CD14-positive monocyte (primary cell): ENCODE results near the gene DYRK1A. TPM values are rescaled to one million over a fixed set of nuclear protein-coding genes. Genes with fewer than 3 reads are reported as not detected.

Experiments used
- DNase-seq, 3 donors: peaks; one replicate each; pipeline ENCODE4 v3.0.0-alpha.2; 2011 to 2022
- H2AFZ ChIP-seq: 2 replicates; pipeline ENCODE4 v1.6.0; 2012; ENCODE audit warnings: mild to moderate bottlenecking, low read depth, low read length, inconsistent platforms; ENCODE audit not compliant: insufficient read depth, poor library complexity, severe bottlenecking
- H3K27ac ChIP-seq, 2 donors: 1 replicate in 1 of 2; 2 replicates in 1 of 2; pipeline ENCODE4 v1.5.1; 2012 to 2013; ENCODE audit warnings: low read length in 2 of 2, control low read depth in 1 of 2, inconsistent platforms in 1 of 2, low read depth in 1 of 2, mild to moderate bottlenecking in 1 of 2
- H3K27me3 ChIP-seq, 2 donors: one replicate each; pipeline versions ENCODE4 v1.6.0 to v1.6.1; 2011 to 2013; ENCODE audit warnings: low read length in 2 of 2; ENCODE audit not compliant: control insufficient read depth in 2 of 2, insufficient read depth in 2 of 2
- H3K36me3 ChIP-seq, 2 donors: replicated peaks in 1 of 2; 1 replicate in 1 of 2; 2 replicates in 1 of 2; pipeline versions ENCODE4 v1.5.1 to v1.6.1; 2012 to 2013; ENCODE audit warnings: low read length in 2 of 2, control low read depth in 1 of 2, inconsistent platforms in 1 of 2, mild to moderate bottlenecking in 1 of 2; ENCODE audit not compliant: insufficient read depth in 2 of 2, control insufficient read depth in 1 of 2
- H3K4me1 ChIP-seq, 2 donors: 1 replicate in 1 of 2; 2 replicates in 1 of 2; pipeline versions ENCODE4 v1.5.1 to v1.6.1; 2012 to 2013; ENCODE audit warnings: low read length in 2 of 2, control low read depth in 1 of 2, inconsistent platforms in 1 of 2, mild to moderate bottlenecking in 1 of 2, moderate library complexity in 1 of 2; ENCODE audit not compliant: insufficient read depth in 2 of 2, control insufficient read depth in 1 of 2
- H3K4me2 ChIP-seq: replicated peaks from 2 replicates; pipeline ENCODE3; 2012; ENCODE audit warnings: low read length, moderate library complexity, mild to moderate bottlenecking; ENCODE audit not compliant: poor library complexity, severe bottlenecking; ENCODE audit errors: extremely low read depth
- H3K4me3 ChIP-seq, 3 experiments: fragments of 200-600 bp in 1 of 3; sonication (generic) in 1 of 3; replicated peaks in 1 of 3; 1 replicate in 2 of 3; 2 replicates in 1 of 3; pipeline ENCODE4 v1.5.1; 2011 to 2013; ENCODE audit warnings: low read length in 3 of 3, mild to moderate bottlenecking in 3 of 3, control low read depth in 2 of 3, low read depth in 2 of 3, inconsistent platforms in 1 of 3, moderate library complexity in 1 of 3
- H3K79me2 ChIP-seq: 2 replicates; pipeline ENCODE4 v1.6.0; 2012; ENCODE audit warnings: mild to moderate bottlenecking, control low read depth, inconsistent platforms, low read length, moderate library complexity; ENCODE audit not compliant: insufficient read depth
- H3K9ac ChIP-seq: 2 replicates; pipeline ENCODE4 v1.6.0; 2017; ENCODE audit warnings: low read length, mild to moderate bottlenecking; ENCODE audit not compliant: insufficient read depth, poor library complexity, severe bottlenecking
- H3K9me3 ChIP-seq, 2 donors: replicated peaks in 1 of 2; 1 replicate in 1 of 2; 2 replicates in 1 of 2; pipeline versions ENCODE4 v1.5.1 to v1.6.1; 2012 to 2013; ENCODE audit warnings: low read length in 2 of 2, control low read depth in 1 of 2; ENCODE audit not compliant: control insufficient read depth in 1 of 2, insufficient read depth in 1 of 2
- H4K20me1 ChIP-seq: 2 replicates; pipeline ENCODE4 v1.6.0; 2012; ENCODE audit warnings: mild to moderate bottlenecking, low read length, control low read depth, moderate library complexity; ENCODE audit not compliant: insufficient read depth
- H3K27ac Mint-ChIP-seq, 7 donors: one replicate each; pipeline ENCODE4 v1.8.0; 2020; ENCODE audit warnings: mild to moderate bottlenecking in 7 of 7, mixed read lengths in 7 of 7, moderate library complexity in 6 of 7, inconsistent platforms in 2 of 7
- H3K27me3 Mint-ChIP-seq, 3 donors: one replicate each; pipeline ENCODE4 v1.8.0; 2021 to 2022; ENCODE audit warnings: low read depth in 3 of 3, mild to moderate bottlenecking in 3 of 3, mixed read lengths in 3 of 3, moderate library complexity in 3 of 3, inconsistent platforms in 1 of 3
- H3K36me3 Mint-ChIP-seq, 2 donors: one replicate each; pipeline ENCODE4 v1.8.0; 2020; ENCODE audit warnings: mixed read lengths in 2 of 2, inconsistent platforms in 1 of 2, mild to moderate bottlenecking in 1 of 2
- H3K4me1 Mint-ChIP-seq: one replicate; pipeline ENCODE4 v1.8.0; 2020; ENCODE audit warnings: mild to moderate bottlenecking, mixed read lengths
- H3K4me3 Mint-ChIP-seq, 2 donors: one replicate each; pipeline ENCODE4 v1.8.0; 2020; ENCODE audit warnings: mild to moderate bottlenecking in 2 of 2, mixed read lengths in 2 of 2, moderate library complexity in 1 of 2
- H3K9me3 Mint-ChIP-seq, 7 donors: one replicate each; pipeline ENCODE4 v1.8.0; 2020 to 2022; ENCODE audit warnings: mixed read lengths in 7 of 7, mild to moderate bottlenecking in 6 of 7, moderate library complexity in 6 of 7, inconsistent platforms in 2 of 7
- WGBS: methylation state at CpG from one replicate; pipeline ENCODE4 v1.1.5; 2013; ENCODE audit warnings: missing lambda C conversion rate; ENCODE audit not compliant: insufficient coverage; 5-methylcytosine and 5-hydroxymethylcytosine counted together
- intact Hi-C, 2 donors: fragments of 100-400 bp; cut with micrococcal nuclease; formaldehyde crosslinking; loops; one replicate each; pipeline versions ENCODE4 v1.15.0 to v1.15.1; 2023
- polyA plus RNA-seq, 3 donors: library from polyadenylated mRNA; depleted of rRNA in 1 of 3; unstranded in 2 of 3; stranded (reverse) in 1 of 3; fragments of 300-500 nt in 2 of 3; fragments of >200 nt in 1 of 3; fragmentation: Illumina TruSeq in 2 of 3; gene quantifications; 1 replicate in 2 of 3; 2 replicates in 1 of 3; pipeline ENCODE4 v1.2.3, GENCODE V29; 2012 to 2021
- TF ChIP-seq, protein P1 (sequence below): fragments of 200-600 bp; IDR thresholded peaks from one replicate; pipeline ENCODE4 v1.8.0; 2022; ENCODE audit warnings: antibody characterized with exemption, mild to moderate bottlenecking

The DYRK1A gene
- polyA plus RNA-seq, 3 donors = 1.8 to 53.5 (median 2.4) TPM

DNA sequence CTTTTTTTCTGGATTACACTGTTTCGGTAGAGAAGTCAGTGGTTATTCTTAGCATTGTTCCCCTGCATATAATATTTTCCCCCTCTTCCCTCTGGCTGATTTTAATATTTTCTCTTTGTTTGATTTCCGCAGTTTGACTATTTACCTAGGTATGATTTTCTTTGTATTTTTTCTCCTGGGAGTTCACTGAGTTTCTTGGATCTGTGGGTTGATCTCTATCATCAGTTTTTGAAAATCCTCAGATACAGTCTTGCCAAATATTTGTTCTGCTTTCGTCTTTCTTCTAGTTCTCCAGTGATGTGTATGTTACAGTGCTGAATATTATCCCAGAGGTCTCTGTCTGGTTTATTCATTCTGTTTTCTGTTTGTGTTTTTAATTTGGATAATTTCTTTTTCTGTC, 136.4 kb downstream of the DYRK1A start:
- no peaks in the 10 kb centered on the region for H3K9me3 Mint-ChIP-seq
- no peak overlapping the region for H3K4me3 Mint-ChIP-seq
- H2AFZ ChIP-seq = no peak overlapping the region
- H3K36me3 Mint-ChIP-seq = peaks cover 45 to 46% of the 10 kb centered on the region in 2 donors
- H3K9ac ChIP-seq = no peak overlapping the region
- H3K4me1 ChIP-seq = no peaks in the 10 kb centered on the region
- intact Hi-C loops = no loop called here
- peaks cover 78 to 94% of the 10 kb centered on the region in 2 donors for H3K36me3 ChIP-seq
- H3K27me3 Mint-ChIP-seq = no peaks in the 10 kb centered on the region
- no peak for DNase-seq
- H3K27ac Mint-ChIP-seq = peak overlapping the region in 3 of 7 donors; percentile 31 to 58 (median 44)
- H3K4me1 Mint-ChIP-seq = no peaks in the 10 kb centered on the region
- TF ChIP-seq, protein P1, sequence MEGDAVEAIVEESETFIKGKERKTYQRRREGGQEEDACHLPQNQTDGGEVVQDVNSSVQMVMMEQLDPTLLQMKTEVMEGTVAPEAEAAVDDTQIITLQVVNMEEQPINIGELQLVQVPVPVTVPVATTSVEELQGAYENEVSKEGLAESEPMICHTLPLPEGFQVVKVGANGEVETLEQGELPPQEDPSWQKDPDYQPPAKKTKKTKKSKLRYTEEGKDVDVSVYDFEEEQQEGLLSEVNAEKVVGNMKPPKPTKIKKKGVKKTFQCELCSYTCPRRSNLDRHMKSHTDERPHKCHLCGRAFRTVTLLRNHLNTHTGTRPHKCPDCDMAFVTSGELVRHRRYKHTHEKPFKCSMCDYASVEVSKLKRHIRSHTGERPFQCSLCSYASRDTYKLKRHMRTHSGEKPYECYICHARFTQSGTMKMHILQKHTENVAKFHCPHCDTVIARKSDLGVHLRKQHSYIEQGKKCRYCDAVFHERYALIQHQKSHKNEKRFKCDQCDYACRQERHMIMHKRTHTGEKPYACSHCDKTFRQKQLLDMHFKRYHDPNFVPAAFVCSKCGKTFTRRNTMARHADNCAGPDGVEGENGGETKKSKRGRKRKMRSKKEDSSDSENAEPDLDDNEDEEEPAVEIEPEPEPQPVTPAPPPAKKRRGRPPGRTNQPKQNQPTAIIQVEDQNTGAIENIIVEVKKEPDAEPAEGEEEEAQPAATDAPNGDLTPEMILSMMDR = no peak
- no peak overlapping the region for H3K4me2 ChIP-seq
- no peaks in the 10 kb centered on the region for H3K9me3 ChIP-seq
- no peaks in the 10 kb centered on the region for H3K27me3 ChIP-seq
- peak overlapping the region in 1 of 2 donors; percentile 5 for H3K27ac ChIP-seq
- peaks cover 24% of the 10 kb centered on the region for H3K79me2 ChIP-seq
- WGBS = no CpG with 5 or more reads among the region's 3 CpGs
- peaks cover 50% of the 10 kb centered on the region for H4K20me1 ChIP-seq
- no peak overlapping the region for H3K4me3 ChIP-seq

DNA sequence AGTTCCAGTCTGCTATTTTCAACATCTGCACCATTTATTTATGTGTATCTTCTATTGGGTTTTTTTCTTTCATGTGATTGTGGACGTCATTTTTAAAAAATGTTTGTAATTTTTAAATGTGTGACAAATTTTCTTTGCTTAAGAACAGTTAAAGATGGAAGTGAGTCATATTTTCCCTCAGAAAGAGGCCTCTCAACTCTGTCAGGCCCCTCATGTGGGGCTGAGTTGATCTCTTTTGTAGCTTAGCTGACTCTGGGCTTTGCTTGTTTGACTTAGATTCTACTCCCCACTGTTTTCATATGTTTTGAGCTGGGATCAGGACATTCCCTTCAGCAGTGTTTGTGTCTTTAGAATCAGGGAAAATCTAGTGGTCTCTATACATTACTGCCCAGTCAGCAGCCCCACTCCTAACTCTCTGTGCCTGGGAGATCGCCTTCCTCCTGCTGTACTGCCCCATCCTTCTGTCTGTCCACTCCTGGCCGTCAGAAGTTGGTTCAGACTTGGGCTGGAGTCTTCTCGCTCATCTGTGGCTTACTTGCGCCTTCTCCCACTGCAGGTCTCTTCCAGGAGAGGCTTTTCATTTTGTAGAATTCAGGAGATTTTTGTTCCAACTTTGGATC, 137.4 kb downstream of the DYRK1A start:
- WGBS = no CpG with 5 or more reads among the region's 5 CpGs
- no peak overlapping the region for H3K9ac ChIP-seq
- peaks cover 35 to 42% of the 10 kb centered on the region in 2 donors for H3K36me3 Mint-ChIP-seq
- H3K4me3 Mint-ChIP-seq = no peak overlapping the region
- intact Hi-C loops = no loop called here
- H3K9me3 Mint-ChIP-seq = no peaks in the 10 kb centered on the region
- no peaks in the 10 kb centered on the region for H3K4me1 Mint-ChIP-seq
- H4K20me1 ChIP-seq = peaks cover 49% of the 10 kb centered on the region
- no peaks in the 10 kb centered on the region for H3K4me1 ChIP-seq
- peak overlapping the region in 3 of 7 donors; percentile 28 to 49 (median 37) for H3K27ac Mint-ChIP-seq
- peaks cover 80 to 94% of the 10 kb centered on the region in 2 donors for H3K36me3 ChIP-seq
- H3K4me2 ChIP-seq = no peak overlapping the region
- no peaks in the 10 kb centered on the region for H3K27me3 ChIP-seq
- no peak overlapping the region for H2AFZ ChIP-seq
- peak overlapping the region in 1 of 2 donors; percentile 21 for H3K27ac ChIP-seq
- peaks cover 24% of the 10 kb centered on the region for H3K79me2 ChIP-seq
- no peaks in the 10 kb centered on the region for H3K9me3 ChIP-seq
- TF ChIP-seq, protein P1 = no peak
- H3K4me3 ChIP-seq = no peak overlapping the region
- no peaks in the 10 kb centered on the region for H3K27me3 Mint-ChIP-seq
- no peak for DNase-seq
